Chondrocyte (in vitro differentiated cells): ENCODE data around the gene CNGA1. TPM values are rescaled to one million over a fixed set of nuclear protein-coding genes. Genes with fewer than 3 reads are reported as not detected.

Source experiments
- DNase-seq: peaks from one replicate; pipeline ENCODE4 v3.0.0; 2021; ENCODE audit warnings: mixed read lengths, low spot score
- H3K27ac Mint-ChIP-seq: one replicate; pipeline ENCODE4 v1.8.0; 2021; ENCODE audit warnings: mild to moderate bottlenecking, moderate library complexity, mixed read lengths; ENCODE audit not compliant: unreplicated experiment
- H3K27me3 Mint-ChIP-seq: 2 replicates; pipeline ENCODE4 v1.8.0; 2021; ENCODE audit warnings: low read depth, mixed read lengths
- H3K36me3 Mint-ChIP-seq: 2 replicates; pipeline ENCODE4 v1.8.0; 2021; ENCODE audit warnings: low read depth, mixed read lengths
- H3K4me1 Mint-ChIP-seq: 2 replicates; pipeline ENCODE4 v1.8.0; 2021; ENCODE audit warnings: low read depth, mild to moderate bottlenecking, mixed read lengths
- H3K4me3 Mint-ChIP-seq: one replicate; pipeline ENCODE4 v1.8.0; 2021; ENCODE audit warnings: mild to moderate bottlenecking, moderate library complexity, mixed read lengths; ENCODE audit not compliant: unreplicated experiment
- H3K9me3 Mint-ChIP-seq: 2 replicates; pipeline ENCODE4 v1.8.0; 2021; ENCODE audit warnings: low read depth, mixed read lengths
- CTCF ChIP-seq: fragments of 200-600 bp; sonication (generic); IDR thresholded peaks from 2 replicates; pipeline ENCODE4 v1.5.0; 2021; ENCODE audit warnings: antibody characterized with exemption, mild to moderate bottlenecking, moderate library complexity
- total RNA-seq: library from RNA; stranded (reverse); gene quantifications from 3 replicates; pipeline ENCODE4 v1.2.1, GENCODE V29; 2021

CNGA1 gene
- total RNA-seq, 1 donor from 2014 or later = not detected

- no peak for TF ChIP-seq CTCF
- no peaks in the 10 kb centered on the region for H3K36me3 Mint-ChIP-seq
- no peak overlapping the region for H3K4me3 Mint-ChIP-seq
- DNase-seq = no peak
- no peaks in the 10 kb centered on the region for H3K4me1 Mint-ChIP-seq
- H3K27me3 Mint-ChIP-seq = peaks cover 20% of the 10 kb centered on the region
- H3K27ac Mint-ChIP-seq = no peak overlapping the region
- no peaks in the 10 kb centered on the region for H3K9me3 Mint-ChIP-seq
These were observed 33.0 kb upstream of the CNGA1 start for GRCh38 chr4:48049483-48049882.

- no peak overlapping the region for H3K27ac Mint-ChIP-seq
- no peaks in the 10 kb centered on the region for H3K9me3 Mint-ChIP-seq
- no peaks in the 10 kb centered on the region for H3K36me3 Mint-ChIP-seq
- peaks cover 28% of the 10 kb centered on the region for H3K27me3 Mint-ChIP-seq
- DNase-seq = no peak
- TF ChIP-seq CTCF = no peak
- no peaks in the 10 kb centered on the region for H3K4me1 Mint-ChIP-seq
- no peak overlapping the region for H3K4me3 Mint-ChIP-seq
These were observed 31.4 kb upstream of the CNGA1 start for GRCh38 chr4:48047896-48048295.

GRCh38 chr4:48047421-48047844 is 31.0 kb upstream of the CNGA1 start:
- no peaks in the 10 kb centered on the region for H3K9me3 Mint-ChIP-seq

GRCh38 chr4:48046059-48046458 is 29.6 kb upstream of the CNGA1 start:
- Mint-ChIP-seq H3K27ac (no peak overlapping the region), H3K9me3 (no peaks in the 10 kb centered on the region), H3K4me3 (no peak overlapping the region), H3K36me3 (no peaks in the 10 kb centered on the region), H3K27me3 (peaks cover 39% of the 10 kb centered on the region), H3K4me1 (no peaks in the 10 kb centered on the region)
- no peak for TF ChIP-seq CTCF
- DNase-seq = no peak

More at GRCh38 chr4:48047421-48047844, 31.0 kb upstream of the CNGA1 start:
- no peak for TF ChIP-seq CTCF
- Mint-ChIP-seq H3K27me3 (peaks cover 33% of the 10 kb centered on the region), H3K36me3 (no peaks in the 10 kb centered on the region), H3K4me3 (no peak overlapping the region), H3K27ac (no peak overlapping the region), H3K4me1 (no peaks in the 10 kb centered on the region)
- DNase-seq = no peak

GRCh38 chr4:48044298-48044697 is 27.8 kb upstream of the CNGA1 start:
- Mint-ChIP-seq H3K27ac (no peak overlapping the region), H3K4me3 (no peak overlapping the region), H3K4me1 (no peaks in the 10 kb centered on the region), H3K27me3 (peaks cover 30% of the 10 kb centered on the region), H3K36me3 (no peaks in the 10 kb centered on the region), H3K9me3 (no peaks in the 10 kb centered on the region)
- no peak for TF ChIP-seq CTCF
- no peak for DNase-seq
